DOHH2 (cell line): Measurements from ENCODE around the gene RHEX.

Experiments used
- EZH2phosphoT487 ChIP-seq: fragments of 200-600 bp; sonication (generic); IDR thresholded peaks from 2 replicates; pipeline ENCODE4 v1.6.1; 2017; ENCODE audit warnings: borderline replicate concordance, mild to moderate bottlenecking, antibody characterized with exemption, low read length, moderate library complexity, mixed read lengths
- TF ChIP-seq, protein P1 (sequence below): fragments of 200-600 bp; sonication (generic); IDR thresholded peaks from one replicate; pipeline ENCODE4 v1.5.1; 2014; ENCODE audit warnings: antibody characterized with exemption, mild to moderate bottlenecking, low read depth, low read length; ENCODE audit not compliant: poor library complexity, severe bottlenecking

DNA sequence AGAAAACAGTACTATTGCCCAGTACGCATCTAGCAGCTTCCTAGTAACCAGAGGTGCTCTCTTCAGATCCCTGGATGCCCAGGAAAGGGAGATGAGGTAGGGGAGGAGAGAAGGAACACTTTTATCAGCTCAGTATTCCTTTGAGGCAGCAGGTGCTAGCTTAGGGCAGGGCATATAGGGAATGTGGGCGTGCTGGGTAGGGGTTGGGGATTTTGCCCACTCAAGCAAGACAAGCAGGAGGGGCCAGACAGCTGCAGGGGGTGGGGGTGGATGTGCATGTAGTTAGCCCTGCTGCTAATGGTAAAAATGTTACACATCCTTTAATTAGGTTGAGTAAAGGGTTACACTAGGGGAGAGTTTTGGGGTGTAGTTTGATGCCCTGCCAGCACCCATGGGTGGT is 82.3 kb downstream of the RHEX start:
- TF ChIP-seq, protein P1, sequence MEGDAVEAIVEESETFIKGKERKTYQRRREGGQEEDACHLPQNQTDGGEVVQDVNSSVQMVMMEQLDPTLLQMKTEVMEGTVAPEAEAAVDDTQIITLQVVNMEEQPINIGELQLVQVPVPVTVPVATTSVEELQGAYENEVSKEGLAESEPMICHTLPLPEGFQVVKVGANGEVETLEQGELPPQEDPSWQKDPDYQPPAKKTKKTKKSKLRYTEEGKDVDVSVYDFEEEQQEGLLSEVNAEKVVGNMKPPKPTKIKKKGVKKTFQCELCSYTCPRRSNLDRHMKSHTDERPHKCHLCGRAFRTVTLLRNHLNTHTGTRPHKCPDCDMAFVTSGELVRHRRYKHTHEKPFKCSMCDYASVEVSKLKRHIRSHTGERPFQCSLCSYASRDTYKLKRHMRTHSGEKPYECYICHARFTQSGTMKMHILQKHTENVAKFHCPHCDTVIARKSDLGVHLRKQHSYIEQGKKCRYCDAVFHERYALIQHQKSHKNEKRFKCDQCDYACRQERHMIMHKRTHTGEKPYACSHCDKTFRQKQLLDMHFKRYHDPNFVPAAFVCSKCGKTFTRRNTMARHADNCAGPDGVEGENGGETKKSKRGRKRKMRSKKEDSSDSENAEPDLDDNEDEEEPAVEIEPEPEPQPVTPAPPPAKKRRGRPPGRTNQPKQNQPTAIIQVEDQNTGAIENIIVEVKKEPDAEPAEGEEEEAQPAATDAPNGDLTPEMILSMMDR: no peak
- no peak for TF ChIP-seq EZH2phosphoT487
